Caco-2 (cell line): Measurements from ENCODE around the gene LRIG1. TPM values are rescaled to one million over a fixed set of nuclear protein-coding genes. Genes with fewer than 3 reads are reported as not detected.

Experiments used
- BruUV-seq: library from RNA; stranded (reverse); fragments of 400-500 nt; replicated peaks from 2 replicates; lab custom pipeline; 2021; lab: Mats Ljungman, UMichigan
- CTCF ChIA-PET: fragments of 300-600 bp; sonication (Branson Sonifier 250); formaldehyde crosslinking; loops from one replicate; lab custom pipeline; 2022; ENCODE audit warnings: antibody characterized with exemption; lab: Charles Lee
- POLR2A ChIA-PET: fragments of 300-600 bp; sonication (Branson Sonifier 250); formaldehyde crosslinking; loops from one replicate; lab custom pipeline; 2022; ENCODE audit warnings: antibody characterized with exemption; lab: Charles Lee
- DNase-seq, 2 experiments: peaks; one replicate each; pipeline versions ENCODE4 v3.0.0 to v3.0.0-alpha.2; 2020 to 2022
- H3K27me3 ChIP-seq: replicated peaks from 2 replicates; pipeline ENCODE4 v1.6.0; 2011; ENCODE audit warnings: low read length; ENCODE audit not compliant: control insufficient read depth, insufficient read depth
- H3K36me3 ChIP-seq: 2 replicates; pipeline ENCODE4 v1.5.1; 2011; ENCODE audit warnings: low read length; ENCODE audit not compliant: control insufficient read depth, insufficient read depth
- H3K4me1 ChIP-seq: fragments of 250-450 bp; sonication (Bioruptor Pico); 2 replicates; pipeline ENCODE4 v1.5.1; 2020; ENCODE audit warnings: mild to moderate bottlenecking
- H3K4me3 ChIP-seq: 2 replicates; pipeline ENCODE4 v1.5.1; 2011; ENCODE audit warnings: low read depth, mild to moderate bottlenecking, control low read depth, low read length
- H3K9me3 ChIP-seq: fragments of 250-450 bp; sonication (Bioruptor Pico); 2 replicates; pipeline ENCODE4 v1.5.1; 2020; ENCODE audit warnings: mild to moderate bottlenecking, moderate library complexity
- H3K27ac Mint-ChIP-seq: one replicate; pipeline ENCODE4 v1.8.0; 2022; ENCODE audit warnings: mixed read lengths; ENCODE audit not compliant: unreplicated experiment
- H3K27me3 Mint-ChIP-seq: one replicate; pipeline ENCODE4 v1.8.0; 2022; ENCODE audit warnings: mixed read lengths; ENCODE audit not compliant: insufficient read depth, unreplicated experiment
- H3K36me3 Mint-ChIP-seq: one replicate; pipeline ENCODE4 v1.8.0; 2022; ENCODE audit warnings: mild to moderate bottlenecking, mixed read lengths; ENCODE audit not compliant: insufficient read depth, unreplicated experiment
- H3K4me1 Mint-ChIP-seq: one replicate; pipeline ENCODE4 v1.8.0; 2022; ENCODE audit warnings: low read depth, mixed read lengths; ENCODE audit not compliant: unreplicated experiment
- H3K4me3 Mint-ChIP-seq: one replicate; pipeline ENCODE4 v1.8.0; 2022; ENCODE audit warnings: mild to moderate bottlenecking, moderate library complexity, mixed read lengths; ENCODE audit not compliant: unreplicated experiment
- H3K9me3 Mint-ChIP-seq: one replicate; pipeline ENCODE4 v1.8.0; 2022; ENCODE audit warnings: mixed read lengths; ENCODE audit not compliant: unreplicated experiment
- CTCF ChIP-seq, 2 experiments: fragments of 200-600 bp in 1 of 2; IDR thresholded peaks; 1 replicate in 1 of 2; 2 replicates in 1 of 2; pipeline versions ENCODE4 v1.5.1 to v1.8.0; 2011 to 2022; ENCODE audit warnings: antibody characterized with exemption in 1 of 2, control low read depth in 1 of 2, inconsistent platforms in 1 of 2, low read depth in 1 of 2, low read length in 1 of 2, mild to moderate bottlenecking in 1 of 2, moderate library complexity in 1 of 2; ENCODE audit not compliant: insufficient read depth in 1 of 2, severe bottlenecking in 1 of 2, unreplicated experiment in 1 of 2
- intact Hi-C: fragments of 100-400 bp; cut with micrococcal nuclease; formaldehyde crosslinking; loops from one replicate; pipeline ENCODE4 v1.10.0; 2022; ENCODE audit not compliant: unreplicated experiment
- total RNA-seq: library from RNA; stranded (reverse); gene quantifications from 2 replicates; pipeline ENCODE4 v1.2.3, GENCODE V29; 2022

LRIG1 gene
- total RNA-seq, 1 experiment from 2014 or later = 43.4 TPM

GRCh38 chr3:66463730-66464511 lies 36.9 kb downstream of the LRIG1 start:
- H3K27ac Mint-ChIP-seq = peak overlapping the region; percentile 19

GRCh38 chr3:66463054-66463631 lies 37.7 kb downstream of the LRIG1 start:
- DNase-seq = peak in 1 of 2 experiments; percentile 30
- H3K4me1 ChIP-seq = peaks cover 28% of the 10 kb centered on the region
- no TSS peak for BruUV-seq
- ChIA-PET CTCF (no interaction called here), POLR2A (interaction anchor here (0.6 kb wide), 1 partner anchor 80 kb away, joined by 4 read pairs; no protein-coding TSS in a partner anchor)
- intact Hi-C loops = loop anchor here (1.0 to 5.0 kb wide), 3 partner anchors 18 to 46 kb away; partner anchors contain the start of gene LRIG1
- H3K4me3 Mint-ChIP-seq = no peak overlapping the region
- peaks cover 19% of the 10 kb centered on the region for H3K36me3 Mint-ChIP-seq
- H3K27me3 Mint-ChIP-seq = no peaks in the 10 kb centered on the region
- no peaks in the 10 kb centered on the region for H3K9me3 ChIP-seq
- H3K4me3 ChIP-seq = no peak overlapping the region
- peaks cover 1% of the 10 kb centered on the region for H3K36me3 ChIP-seq
- H3K9me3 Mint-ChIP-seq = no peaks in the 10 kb centered on the region
- peaks cover 23% of the 10 kb centered on the region for H3K4me1 Mint-ChIP-seq
- H3K27me3 ChIP-seq = no peaks in the 10 kb centered on the region
- no peak for TF ChIP-seq CTCF (IDR thresholded peaks at IDR 0.05; ENCODE audit: insufficient read depth in 1 of 2, low read depth in 1 of 2, low read length in 1 of 2, severe bottlenecking in 1 of 2, unreplicated experiment in 1 of 2)
- H3K27ac Mint-ChIP-seq = peak overlapping the region; percentile 19

More at GRCh38 chr3:66463730-66464511, 36.9 kb downstream of the LRIG1 start:
- no peaks in the 10 kb centered on the region for H3K27me3 ChIP-seq
- no TSS peak for BruUV-seq
- intact Hi-C loops = loop anchor here (1.0 to 5.0 kb wide), 3 partner anchors 17 to 47 kb away; partner anchors contain the start of gene LRIG1
- peaks cover 23% of the 10 kb centered on the region for H3K4me1 Mint-ChIP-seq
- ChIA-PET POLR2A (no interaction called here), CTCF (interaction anchor here (0.5 kb wide), 1 partner anchor 485 kb away, joined by 6 read pairs; no protein-coding TSS in a partner anchor)
- no peaks in the 10 kb centered on the region for H3K27me3 Mint-ChIP-seq
- H3K36me3 Mint-ChIP-seq = peaks cover 11% of the 10 kb centered on the region
- no peak overlapping the region for H3K4me3 ChIP-seq
- H3K4me1 ChIP-seq = peaks cover 29% of the 10 kb centered on the region
- no peak overlapping the region for H3K4me3 Mint-ChIP-seq
- H3K9me3 Mint-ChIP-seq = no peaks in the 10 kb centered on the region
- no peak for DNase-seq
- no peak for TF ChIP-seq CTCF (IDR thresholded peaks at IDR 0.05; ENCODE audit: insufficient read depth in 1 of 2, low read depth in 1 of 2, low read length in 1 of 2, severe bottlenecking in 1 of 2, unreplicated experiment in 1 of 2)
- H3K9me3 ChIP-seq = no peaks in the 10 kb centered on the region
- H3K36me3 ChIP-seq = peaks cover 1% of the 10 kb centered on the region

GRCh38 chr3:66457252-66457651 lies 43.6 kb downstream of the LRIG1 start:
- Mint-ChIP-seq H3K4me1 (peaks cover 3% of the 10 kb centered on the region), H3K9me3 (no peaks in the 10 kb centered on the region), H3K4me3 (no peak overlapping the region), H3K27ac (no peak overlapping the region), H3K27me3 (no peaks in the 10 kb centered on the region), H3K36me3 (peaks cover 39% of the 10 kb centered on the region)
- Histone ChIP-seq H3K36me3 (peaks cover 1% of the 10 kb centered on the region), H3K9me3 (no peaks in the 10 kb centered on the region), H3K4me1 (no peaks in the 10 kb centered on the region), H3K27me3 (no peaks in the 10 kb centered on the region), H3K4me3 (no peak overlapping the region)
- BruUV-seq = no TSS peak
- POLR2A ChIA-PET = no interaction called here
- intact Hi-C loops = no loop called here
- DNase-seq = no peak
- no peak for TF ChIP-seq CTCF (IDR thresholded peaks at IDR 0.05; ENCODE audit: insufficient read depth in 1 of 2, low read depth in 1 of 2, low read length in 1 of 2, severe bottlenecking in 1 of 2, unreplicated experiment in 1 of 2)
- CTCF ChIA-PET = no interaction called here
